HEK293T (cell line): ENCODE data around the gene TRPT1.

ENCODE experiments used
- CTCF ChIA-PET: fragments of 350-600 bp; formaldehyde crosslinking; extraction: SDS; loops from one replicate; lab custom pipeline; 2021; ENCODE audit warnings: antibody characterized with exemption, inconsistent platforms; lab: Yijun Ruan, JAX
- POLR2A ChIA-PET: fragments of 350-600 bp; formaldehyde crosslinking; extraction: SDS; loops from one replicate; lab custom pipeline; 2020; ENCODE audit warnings: antibody characterized with exemption, inconsistent platforms; lab: Yijun Ruan, JAX
- DNase-seq: peaks from one replicate; pipeline ENCODE4 v3.0.0; 2012; ENCODE audit warnings: mixed read lengths; ENCODE audit errors: extremely low spot score
- ARNT ChIP-seq: fragments of 450-650 bp; IDR thresholded peaks from 2 replicates; pipeline ENCODE4 v1.6.1; 2017; ENCODE audit warnings: mild to moderate bottlenecking
- BHLHE40 ChIP-seq: fragments of 450-650 bp; IDR thresholded peaks from 2 replicates; pipeline ENCODE4 v1.6.1; 2016; ENCODE audit warnings: mild to moderate bottlenecking, moderate library complexity, borderline replicate concordance
- CTBP1 ChIP-seq: fragments of 450-650 bp; IDR thresholded peaks from 2 replicates; pipeline ENCODE4 v1.6.1; 2016; ENCODE audit warnings: borderline replicate concordance
- ELF4 ChIP-seq: fragments of 450-650 bp; IDR thresholded peaks from 2 replicates; pipeline ENCODE4 v1.6.1; 2017; ENCODE audit warnings: antibody characterized with exemption
- FOXA1 ChIP-seq: fragments of 450-650 bp; IDR thresholded peaks from 2 replicates; pipeline ENCODE4 v1.6.1; 2016; ENCODE audit warnings: mild to moderate bottlenecking
- FOXK2 ChIP-seq: fragments of 450-650 bp; IDR thresholded peaks from 2 replicates; pipeline ENCODE4 v1.6.1; 2016; ENCODE audit warnings: mild to moderate bottlenecking
- FOXM1 ChIP-seq: fragments of 450-650 bp; IDR thresholded peaks from 2 replicates; pipeline ENCODE4 v1.6.1; 2017; ENCODE audit warnings: mild to moderate bottlenecking, borderline replicate concordance
- HDGF ChIP-seq: fragments of 450-650 bp; IDR thresholded peaks from 2 replicates; pipeline ENCODE4 v1.6.1; 2017; ENCODE audit warnings: antibody characterized with exemption, borderline replicate concordance
- L3MBTL2 ChIP-seq: fragments of 450-650 bp; conservative IDR thresholded peaks from 2 replicates; pipeline ENCODE4 v1.6.1; 2016; ENCODE audit warnings: mild to moderate bottlenecking
- LEF1 ChIP-seq: fragments of 450-650 bp; IDR thresholded peaks from 2 replicates; pipeline ENCODE4 v1.6.1; 2017; ENCODE audit warnings: mild to moderate bottlenecking, borderline replicate concordance
- NFRKB ChIP-seq: fragments of 450-650 bp; IDR thresholded peaks from 2 replicates; pipeline ENCODE4 v1.6.1; 2016; ENCODE audit warnings: mild to moderate bottlenecking, moderate library complexity
- SP1 ChIP-seq: fragments of 450-650 bp; IDR thresholded peaks from 2 replicates; pipeline ENCODE4 v1.6.1; 2017
- SUZ12 ChIP-seq: fragments of 450-650 bp; IDR thresholded peaks from 2 replicates; pipeline ENCODE4 v1.6.1; 2016; ENCODE audit warnings: mild to moderate bottlenecking
- TARDBP ChIP-seq: fragments of 450-650 bp; IDR thresholded peaks from 2 replicates; pipeline ENCODE4 v1.6.1; 2016
- ZNF384 ChIP-seq: fragments of 450-650 bp; IDR thresholded peaks from 2 replicates; pipeline ENCODE4 v1.6.1; 2016
- TF ChIP-seq, protein P1 (sequence below): fragments of 450-650 bp; IDR thresholded peaks from 2 replicates; pipeline ENCODE4 v1.6.1; 2016

The TRPT1 gene, protein sequence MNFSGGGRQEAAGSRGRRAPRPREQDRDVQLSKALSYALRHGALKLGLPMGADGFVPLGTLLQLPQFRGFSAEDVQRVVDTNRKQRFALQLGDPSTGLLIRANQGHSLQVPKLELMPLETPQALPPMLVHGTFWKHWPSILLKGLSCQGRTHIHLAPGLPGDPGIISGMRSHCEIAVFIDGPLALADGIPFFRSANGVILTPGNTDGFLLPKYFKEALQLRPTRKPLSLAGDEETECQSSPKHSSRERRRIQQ

DNA sequence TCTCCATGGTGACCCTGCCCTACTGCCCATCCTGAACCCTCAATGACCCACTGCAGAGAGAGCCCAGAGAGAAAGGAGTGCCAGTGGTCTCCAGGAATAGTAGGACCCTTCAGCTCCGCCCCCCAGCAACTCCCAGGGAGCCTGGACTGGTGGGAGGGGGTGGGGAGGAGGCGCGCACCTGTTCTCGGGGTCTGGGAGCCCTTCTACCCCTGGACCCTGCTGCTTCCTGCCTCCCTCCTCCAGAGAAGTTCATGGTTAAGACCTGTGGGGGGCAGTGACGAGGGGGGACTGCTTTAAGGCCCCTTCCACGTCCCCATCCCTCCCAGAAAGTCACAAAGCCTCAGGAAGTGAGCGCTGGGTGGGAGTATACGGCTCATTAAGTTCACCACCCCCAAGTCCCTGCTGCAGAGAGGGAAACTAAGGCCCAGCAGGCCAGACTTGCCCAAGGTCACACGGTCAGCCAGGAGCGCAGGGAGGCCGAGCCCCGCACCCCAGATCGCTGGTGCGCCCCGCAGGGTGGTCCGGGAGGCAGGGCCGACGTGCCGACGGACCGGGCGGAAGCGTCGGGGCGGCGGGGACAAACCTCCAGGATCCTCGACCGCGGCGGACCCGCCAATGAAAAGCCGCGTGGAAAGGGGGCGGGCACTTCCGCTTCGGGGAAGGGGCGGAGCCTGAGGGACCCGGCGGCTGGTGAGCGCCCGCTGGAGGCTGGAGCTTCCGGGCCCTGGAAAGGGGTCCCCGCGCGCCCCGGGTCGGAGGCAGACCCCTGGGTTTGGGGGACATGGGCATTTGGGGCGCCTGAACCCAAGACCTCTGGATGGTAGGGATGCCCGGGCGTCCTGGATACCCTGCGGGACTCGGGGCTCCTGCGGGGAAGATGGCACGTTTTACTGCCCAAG lies at the start of gene TRPT1, which contains the start of gene NUDT22:
TSS of gene TRPT1 (minus strand) at position 579 of the 899 bp plus-strand sequence. CDS start at position 253, 326 bp downstream.
TSS of gene NUDT22 (plus strand) at position 667 of the 899 bp plus-strand sequence. CDS start 379 bp downstream, outside the sequence.
- peak; percentile 89 for DNase-seq
- ChIA-PET CTCF (interaction anchor here (0.5 to 1.9 kb wide), 5 partner anchors 17 to 382 kb away, joined by 3 to 5 read pairs (median 5); no protein-coding TSS in a partner anchor), POLR2A (interaction anchor here (0.8 to 2.0 kb wide), 16 partner anchors 9 to 92 kb away, joined by 3 to 11 read pairs (median 5); partner anchors contain the start of genes FKBP2, PPP1R14B, PRDX5 and STIP1)
- TF ChIP-seq ELF4 = peak; percentile 50
- TF ChIP-seq ARNT = no peak
- TF ChIP-seq FOXA1 = no peak
- TF ChIP-seq L3MBTL2 = peak; percentile 42; the same call in 1 of the 2 replicates
- no peak for TF ChIP-seq LEF1
- TF ChIP-seq ZNF384 = no peak
- no peak for TF ChIP-seq HDGF
- TF ChIP-seq NFRKB = no peak
- no peak for TF ChIP-seq SP1

DNA sequence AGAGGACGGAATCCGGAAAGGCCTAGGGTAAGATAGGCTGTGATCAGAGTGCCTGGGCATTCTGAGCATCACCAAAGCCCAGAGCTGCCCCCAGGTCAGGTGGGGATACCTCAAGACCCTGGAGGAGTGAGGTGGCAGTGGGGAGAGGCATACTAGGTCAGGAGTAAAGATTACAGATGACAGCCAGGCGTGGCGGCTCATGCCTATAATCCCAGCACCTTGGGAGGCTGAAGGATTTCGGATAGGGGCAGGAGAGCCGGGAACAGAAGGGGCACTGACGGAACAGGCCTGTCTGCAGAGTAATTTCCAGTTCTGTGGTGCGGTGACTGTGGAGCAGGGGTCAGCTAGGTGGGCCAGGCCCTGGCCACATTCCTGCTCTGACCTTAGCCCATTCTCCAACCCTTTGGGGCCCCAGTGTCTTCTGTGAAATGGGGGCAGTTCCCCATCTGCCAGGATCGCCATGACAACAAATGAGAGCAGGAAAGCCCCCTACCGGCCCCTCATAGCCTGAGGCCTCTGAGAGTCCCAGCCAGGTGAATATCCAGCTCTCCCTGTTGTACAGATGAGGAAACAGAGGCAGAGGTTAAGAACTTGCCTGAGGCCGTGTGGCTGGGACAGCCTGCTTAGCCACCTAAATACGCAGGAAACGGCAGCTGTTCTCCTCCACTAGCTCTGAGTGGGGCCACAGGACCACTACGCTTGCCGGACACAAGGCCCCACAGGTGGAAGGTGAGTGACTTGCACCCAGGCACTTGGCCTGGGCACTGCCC lies 49.2 kb upstream of the TRPT1 start:
- ChIA-PET CTCF (interaction anchor here (0.6 to 1.1 kb wide), 2 partner anchors 32 to 80 kb away, joined by 3 to 4 read pairs; no protein-coding TSS in a partner anchor), POLR2A (interaction anchor here (0.8 to 1.4 kb wide), 2 partner anchors 12 to 74 kb away, joined by 3 read pairs; no protein-coding TSS in a partner anchor)
- no peak for TF ChIP-seq L3MBTL2
- TF ChIP-seq FOXK2 = no peak
- TF ChIP-seq HDGF = no peak
- no peak for TF ChIP-seq ELF4
- TF ChIP-seq FOXM1 = no peak
- no peak for TF ChIP-seq BHLHE40
- TF ChIP-seq SUZ12 = no peak
- TF ChIP-seq ZNF384 = no peak
- TF ChIP-seq FOXA1 = no peak
- no peak for TF ChIP-seq SP1
- TF ChIP-seq, protein P1, sequence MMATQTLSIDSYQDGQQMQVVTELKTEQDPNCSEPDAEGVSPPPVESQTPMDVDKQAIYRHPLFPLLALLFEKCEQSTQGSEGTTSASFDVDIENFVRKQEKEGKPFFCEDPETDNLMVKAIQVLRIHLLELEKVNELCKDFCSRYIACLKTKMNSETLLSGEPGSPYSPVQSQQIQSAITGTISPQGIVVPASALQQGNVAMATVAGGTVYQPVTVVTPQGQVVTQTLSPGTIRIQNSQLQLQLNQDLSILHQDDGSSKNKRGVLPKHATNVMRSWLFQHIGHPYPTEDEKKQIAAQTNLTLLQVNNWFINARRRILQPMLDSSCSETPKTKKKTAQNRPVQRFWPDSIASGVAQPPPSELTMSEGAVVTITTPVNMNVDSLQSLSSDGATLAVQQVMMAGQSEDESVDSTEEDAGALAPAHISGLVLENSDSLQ = no peak
- TF ChIP-seq NFRKB = no peak
- no peak for TF ChIP-seq TARDBP
- TF ChIP-seq CTBP1 = no peak
- no peak for TF ChIP-seq LEF1
- no peak for TF ChIP-seq ARNT
- DNase-seq = no peak

DNA sequence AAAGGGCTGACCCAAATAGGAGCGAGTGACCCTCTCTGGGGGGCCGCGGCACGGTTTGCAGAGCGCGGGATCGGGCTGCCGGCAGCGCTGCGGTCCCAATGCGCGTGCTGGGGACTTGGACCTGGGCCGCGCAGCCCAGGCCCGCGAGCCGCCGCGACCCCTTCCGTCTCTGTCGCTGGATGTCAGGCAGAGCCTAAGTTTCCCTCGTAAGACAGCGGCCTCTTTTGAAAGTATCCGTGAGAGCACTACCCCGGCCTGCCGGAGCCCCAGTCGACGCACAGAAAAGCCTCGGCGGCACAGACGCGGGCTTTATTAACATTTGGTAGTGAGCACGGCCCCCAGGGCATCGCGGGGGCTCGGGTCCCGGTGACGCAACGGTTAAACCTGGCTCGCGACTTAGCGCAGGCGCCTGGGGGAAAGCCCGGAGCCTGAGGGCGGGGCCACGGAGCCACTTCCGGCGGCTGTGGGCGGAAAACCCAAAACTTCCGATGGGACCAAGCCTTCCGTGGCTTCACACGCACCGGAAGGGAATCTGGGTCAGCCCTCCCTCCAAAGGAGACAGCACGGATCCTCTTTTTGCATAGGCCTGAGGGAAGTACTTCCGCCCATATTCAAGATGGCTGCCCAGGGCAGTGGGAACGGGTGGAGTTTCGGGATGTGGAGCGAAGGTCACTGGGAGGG lies 43.7 kb upstream of the TRPT1 start:
- TF ChIP-seq ELF4 = peak; percentile 98
- TF ChIP-seq SUZ12 = no peak
- TF ChIP-seq L3MBTL2 = peak; percentile 58
- TF ChIP-seq LEF1 = no peak
- peak; percentile 42; the same call in 1 of the 2 replicates for TF ChIP-seq FOXM1
- TF ChIP-seq, protein P1 = no peak; the same call in 1 of the 2 replicates
- ChIA-PET CTCF (interaction anchor here (1.2 to 3.8 kb wide), 3 partner anchors 18 to 63 kb away, joined by 3 to 66 read pairs (median 8); partner anchors contain the start of genes CATSPERZ, ESRRA, FERMT3 and PLCB3), POLR2A (interaction anchor here (0.6 to 5.6 kb wide), 15 partner anchors 11 to 104 kb away, joined by 3 to 81 read pairs (median 13); partner anchors contain the start of genes BAD, CATSPERZ, DNAJC4 and ESRRA)
- DNase-seq = peak; percentile 92

DNA sequence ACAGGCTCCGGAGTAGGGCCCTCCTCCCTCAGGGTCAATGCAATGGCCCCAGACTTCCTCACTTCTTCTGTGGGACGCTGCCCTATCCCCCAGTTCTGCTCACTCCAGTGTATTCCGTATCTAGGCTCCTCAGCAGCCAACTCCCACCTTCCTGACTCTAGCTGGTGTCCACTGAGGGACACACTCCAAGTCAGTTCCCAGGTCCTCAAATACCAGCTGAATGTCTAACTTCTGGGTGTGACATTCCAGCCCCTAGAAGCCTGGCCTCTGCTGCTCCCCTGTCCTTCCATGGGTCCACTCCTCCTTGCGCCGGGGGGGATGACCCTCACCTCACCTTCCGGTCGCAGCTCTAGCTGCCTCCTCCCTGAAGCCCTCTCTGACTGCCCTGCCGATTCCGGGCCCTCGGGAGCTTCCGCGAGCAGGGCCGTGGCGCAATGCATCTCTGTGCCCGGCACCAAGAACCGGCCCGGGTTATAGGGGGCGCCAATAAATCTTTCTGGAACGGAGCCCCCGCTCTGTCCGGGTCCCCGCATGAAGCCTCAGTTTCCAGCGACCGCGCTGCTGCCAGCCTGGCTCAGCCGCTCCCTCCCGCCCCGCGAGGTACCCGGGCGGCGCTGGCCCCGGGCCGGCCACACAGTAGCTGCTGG lies 43.0 kb upstream of the TRPT1 start:
- ChIA-PET POLR2A (interaction anchor here (0.8 to 5.6 kb wide), 12 partner anchors 11 to 104 kb away, joined by 3 to 81 read pairs (median 8); partner anchors contain the start of genes BAD, CATSPERZ, ESRRA and FERMT3), CTCF (interaction anchor here (0.8 to 3.8 kb wide), 5 partner anchors 17 to 86 kb away, joined by 3 to 66 read pairs (median 5); partner anchors contain the start of genes CATSPERZ, ESRRA, FERMT3 and PLCB3)
- no peak for DNase-seq
- TF ChIP-seq FOXK2 (no peak), SP1 (no peak), ELF4 (no peak), NFRKB (no peak), ARNT (no peak), FOXA1 (no peak), LEF1 (no peak), SUZ12 (no peak), L3MBTL2 (no peak), FOXM1 (no peak), ZNF384 (no peak), HDGF (no peak)
- TF ChIP-seq, protein P1 = no peak
